ENCODE results near the gene YBX2.

Gene YBX2

DNA sequence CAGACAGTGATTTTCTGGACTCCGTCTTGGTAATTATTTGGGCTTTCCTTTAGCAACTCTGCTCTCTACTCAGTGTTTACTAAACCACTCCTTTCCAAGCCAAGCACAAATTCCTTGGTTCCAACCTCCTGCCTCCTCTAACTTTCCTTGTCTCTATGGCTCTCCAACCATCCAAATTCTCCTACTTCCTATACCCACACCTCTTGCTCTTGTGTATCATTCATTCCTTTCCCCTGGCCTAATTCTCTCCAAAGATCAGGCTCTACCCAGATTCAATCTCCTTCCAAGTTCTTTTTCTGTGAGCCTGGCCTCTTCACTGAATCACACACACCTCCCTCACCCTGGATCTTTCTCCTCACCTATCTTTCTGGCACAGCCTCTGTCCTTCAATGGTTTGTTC is 33.6 kb upstream of the YBX2 start:
- TF ChIP-seq POLR2A (IDR thresholded peaks at IDR 0.05; ENCODE audit: low read length), result no peak
- no peak for TF ChIP-seq GATA1 (IDR thresholded peaks at IDR 0.05; ENCODE audit: low read depth, low read length)

DNA sequence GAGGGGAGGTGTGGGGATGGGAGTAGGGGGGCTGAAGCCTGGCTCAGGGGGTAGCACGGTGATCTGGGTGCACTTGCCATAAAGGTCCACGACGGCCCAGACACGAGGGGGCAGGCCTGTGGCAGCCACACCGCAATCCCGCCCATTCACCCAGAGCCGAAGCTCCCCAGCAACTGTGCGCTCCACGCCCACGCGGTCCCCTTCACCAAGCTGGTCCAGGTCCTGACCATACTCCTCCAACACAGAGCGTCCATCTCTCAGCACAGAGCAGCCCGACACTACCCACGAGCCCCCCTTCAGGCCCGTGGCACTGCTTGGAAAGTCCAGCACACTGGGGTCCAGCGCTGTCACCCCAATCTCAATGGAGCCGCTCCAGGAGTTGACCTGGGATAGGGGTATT is 33.1 kb upstream of the YBX2 start:
- no peak for DNase-seq
- TF ChIP-seq POLR2A (IDR thresholded peaks at IDR 0.05; ENCODE audit: low read length) (no peak), GATA1 (IDR thresholded peaks at IDR 0.05; ENCODE audit: low read depth, low read length) (no peak)

More for the DNA sequence above, 33.6 kb upstream of the YBX2 start:
- DNase-seq, result no peak

DNA sequence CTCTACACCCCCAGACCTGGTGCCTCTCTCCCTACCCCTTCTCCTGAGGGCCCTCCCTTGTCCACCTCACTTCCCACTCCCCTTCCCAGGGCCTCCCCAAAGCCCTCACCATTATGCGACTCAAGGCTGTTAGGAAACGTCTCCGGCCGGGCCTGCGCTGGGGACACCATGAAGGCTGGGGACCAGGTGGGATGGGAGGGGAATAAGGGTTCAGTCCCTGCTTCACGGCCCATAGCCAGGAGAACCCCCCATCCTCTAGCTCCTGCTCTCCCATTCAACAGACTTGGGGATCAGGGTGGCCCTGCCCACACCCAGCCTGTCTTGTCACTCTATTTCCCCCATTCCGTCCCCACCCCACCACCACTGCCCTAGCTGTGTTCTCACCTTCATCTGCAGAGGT is 32.6 kb upstream of the YBX2 start:
- no peak for DNase-seq
- no peak for TF ChIP-seq POLR2A (IDR thresholded peaks at IDR 0.05; ENCODE audit: low read length)
- TF ChIP-seq GATA1 (IDR thresholded peaks at IDR 0.05; ENCODE audit: low read depth, low read length), result no peak

DNA sequence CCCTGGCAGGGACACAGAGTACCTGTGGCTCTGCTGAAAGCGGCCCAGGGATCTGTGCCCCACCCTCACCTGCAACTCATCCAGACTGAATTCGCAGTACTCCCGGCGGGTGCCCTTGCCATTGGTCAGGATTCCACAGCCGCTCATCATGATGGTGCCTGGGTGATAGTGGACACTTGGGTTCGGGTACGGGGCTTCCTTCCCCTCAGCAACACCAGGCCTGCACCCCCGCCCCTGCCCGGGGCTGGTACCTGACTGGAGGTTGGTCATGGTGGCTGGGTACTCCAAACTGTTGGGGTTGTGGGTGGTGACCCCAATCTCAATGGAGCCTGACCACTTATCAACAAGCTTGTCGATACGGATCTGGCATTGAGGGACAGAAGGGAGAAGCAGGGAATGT is 31.7 kb upstream of the YBX2 start:
- no peak for TF ChIP-seq GATA1 (IDR thresholded peaks at IDR 0.05; ENCODE audit: low read depth, low read length)
- no peak for TF ChIP-seq POLR2A (IDR thresholded peaks at IDR 0.05; ENCODE audit: low read length)
- DNase-seq, result no peak

DNA sequence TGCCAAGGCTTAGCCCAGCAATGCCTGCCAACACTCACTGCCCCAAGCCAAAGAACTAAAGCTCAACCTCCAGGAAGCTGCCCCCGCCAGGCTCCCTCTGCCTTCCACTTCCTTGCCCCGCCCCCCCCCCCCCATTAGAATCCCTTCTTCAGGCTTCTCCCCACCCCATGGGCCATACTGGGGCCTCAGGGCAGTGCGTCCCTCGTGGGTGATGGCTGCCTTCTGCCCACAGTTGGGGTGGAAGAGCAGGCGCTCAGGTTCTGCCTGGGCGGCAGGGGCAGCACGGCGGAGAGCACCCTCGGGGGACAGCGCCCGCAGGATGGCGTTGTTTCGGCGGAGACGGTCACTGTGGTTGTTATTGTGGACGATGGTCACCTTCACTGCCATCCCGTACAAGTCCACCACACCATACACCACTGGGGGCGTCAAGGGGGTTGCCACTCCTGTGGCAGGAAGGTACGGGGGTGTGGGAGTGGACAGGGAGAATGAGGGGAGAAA is 30.6 kb upstream of the YBX2 start:
- TF ChIP-seq GATA1 (IDR thresholded peaks at IDR 0.05; ENCODE audit: low read depth, low read length), result no peak
- TF ChIP-seq POLR2A (IDR thresholded peaks at IDR 0.05; ENCODE audit: low read length), result no peak
- no peak for DNase-seq

DNA sequence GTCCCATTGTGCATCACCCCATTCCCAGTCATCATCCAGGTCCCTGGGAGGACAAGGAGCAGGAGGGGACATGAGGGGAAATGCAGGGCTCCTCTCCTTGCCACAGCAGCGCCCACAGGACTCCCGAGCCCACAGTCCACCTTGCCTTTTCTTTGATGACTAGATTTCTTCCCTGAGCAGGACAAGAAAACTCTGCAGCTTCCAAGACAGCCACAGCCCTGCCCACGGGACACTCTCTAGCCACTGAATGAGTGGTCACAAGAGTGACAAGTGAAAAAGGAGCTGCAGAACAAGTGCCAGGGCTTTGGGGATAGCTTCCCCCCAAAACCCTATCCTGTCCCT is 30.0 kb upstream of the YBX2 start:
- DNase-seq, result no peak
- no peak for TF ChIP-seq GATA1 (IDR thresholded peaks at IDR 0.05; ENCODE audit: low read depth, low read length)
- TF ChIP-seq POLR2A (IDR thresholded peaks at IDR 0.05; ENCODE audit: low read length), result no peak

DNA sequence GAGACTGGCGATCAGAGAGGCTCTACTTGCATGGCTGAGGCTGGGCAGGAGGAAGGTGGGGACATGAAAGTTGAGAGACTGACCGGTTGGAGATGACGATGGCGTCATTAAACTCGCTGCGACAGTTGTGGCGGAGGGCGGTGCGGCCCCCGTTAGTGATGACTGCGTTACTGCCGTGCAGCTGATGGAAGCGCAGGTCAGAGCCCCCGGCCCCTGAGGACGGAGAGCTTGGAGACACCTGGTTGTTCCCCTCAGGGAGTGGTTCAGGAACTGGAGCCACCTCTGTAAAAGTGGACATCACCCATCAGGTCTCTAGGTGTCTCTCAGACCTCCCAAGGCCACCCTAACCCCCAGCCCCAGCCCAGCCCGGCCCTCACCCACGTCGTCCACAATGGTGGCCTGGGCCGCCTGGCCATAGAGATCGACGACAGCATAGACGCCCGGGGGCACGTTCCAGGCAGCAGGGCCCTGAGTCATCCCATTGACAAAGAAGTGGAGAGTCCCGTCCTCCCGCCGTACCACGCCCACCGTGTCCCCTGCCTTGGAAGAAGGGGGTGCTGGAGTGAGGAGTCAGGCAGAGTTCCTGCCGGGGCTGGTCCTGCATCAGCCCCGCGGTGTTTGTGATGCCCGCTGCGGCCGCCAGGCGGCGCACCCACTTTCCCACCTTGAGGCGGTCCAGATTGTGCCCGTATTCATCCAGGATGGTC is 29.4 kb upstream of the YBX2 start:
- DNase-seq, result peak in 1 of 2 experiments; percentile 75
- TF ChIP-seq GATA1 (IDR thresholded peaks at IDR 0.05; ENCODE audit: low read depth, low read length) (no peak), POLR2A (IDR thresholded peaks at IDR 0.05; ENCODE audit: low read length) (no peak)

DNA sequence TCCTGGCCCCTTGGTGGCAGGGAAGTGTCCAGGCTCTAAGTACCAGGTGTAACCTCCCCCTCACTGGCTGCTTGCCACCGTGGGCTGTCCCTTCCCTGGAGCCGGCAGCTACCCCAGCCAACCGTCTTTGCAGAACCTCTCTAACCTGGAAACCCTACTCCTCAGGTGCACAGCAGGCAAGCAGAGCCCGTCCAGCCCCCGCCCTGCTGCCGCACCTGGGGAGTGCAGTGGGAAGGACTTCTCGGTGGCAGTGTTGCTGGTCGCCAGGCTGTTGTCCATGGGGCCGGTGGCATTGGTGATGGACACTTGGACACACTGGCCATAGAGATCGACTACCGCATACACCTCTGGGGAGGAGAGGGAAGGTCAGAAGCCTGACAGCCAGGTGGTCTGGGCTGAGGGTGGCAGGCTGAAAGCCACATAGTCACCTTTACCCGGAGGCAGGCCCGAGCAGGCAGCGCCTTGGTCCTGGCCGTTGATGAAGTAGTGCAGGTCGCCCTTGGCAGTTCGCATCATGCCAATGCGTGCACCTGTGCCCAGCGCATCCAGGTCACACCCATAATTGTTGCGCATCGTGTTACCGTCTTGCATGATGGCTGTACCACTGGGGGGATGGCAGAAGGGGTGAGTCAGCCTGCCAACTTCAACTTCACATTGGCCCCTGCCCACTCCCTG is 28.2 kb upstream of the YBX2 start:
- no peak for DNase-seq
- no peak for TF ChIP-seq GATA1 (IDR thresholded peaks at IDR 0.05; ENCODE audit: low read depth, low read length)
- no peak for TF ChIP-seq POLR2A (IDR thresholded peaks at IDR 0.05; ENCODE audit: low read length)

DNA sequence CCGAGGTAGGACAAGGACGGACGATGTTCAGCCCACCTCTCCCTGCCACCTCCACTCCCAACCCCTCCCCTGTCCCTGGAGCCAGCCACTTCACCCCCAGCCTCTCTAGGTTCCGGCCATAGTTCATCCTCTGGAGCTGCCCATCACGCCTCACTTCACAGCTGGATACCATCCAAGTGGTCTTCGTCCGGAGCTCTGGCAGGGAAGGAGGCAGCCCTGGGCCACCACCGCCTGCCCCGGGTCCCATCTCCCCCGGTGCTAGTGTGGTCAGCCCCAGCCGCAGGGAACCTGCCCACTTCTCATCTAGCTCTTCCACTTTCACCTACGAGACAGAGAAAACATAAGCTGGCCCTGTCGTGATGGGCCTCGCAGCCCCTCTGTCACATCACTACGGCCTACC is 27.0 kb upstream of the YBX2 start:
- no peak for DNase-seq
- TF ChIP-seq GATA1 (IDR thresholded peaks at IDR 0.05; ENCODE audit: low read depth, low read length) (no peak), POLR2A (IDR thresholded peaks at IDR 0.05; ENCODE audit: low read length) (no peak)

DNA sequence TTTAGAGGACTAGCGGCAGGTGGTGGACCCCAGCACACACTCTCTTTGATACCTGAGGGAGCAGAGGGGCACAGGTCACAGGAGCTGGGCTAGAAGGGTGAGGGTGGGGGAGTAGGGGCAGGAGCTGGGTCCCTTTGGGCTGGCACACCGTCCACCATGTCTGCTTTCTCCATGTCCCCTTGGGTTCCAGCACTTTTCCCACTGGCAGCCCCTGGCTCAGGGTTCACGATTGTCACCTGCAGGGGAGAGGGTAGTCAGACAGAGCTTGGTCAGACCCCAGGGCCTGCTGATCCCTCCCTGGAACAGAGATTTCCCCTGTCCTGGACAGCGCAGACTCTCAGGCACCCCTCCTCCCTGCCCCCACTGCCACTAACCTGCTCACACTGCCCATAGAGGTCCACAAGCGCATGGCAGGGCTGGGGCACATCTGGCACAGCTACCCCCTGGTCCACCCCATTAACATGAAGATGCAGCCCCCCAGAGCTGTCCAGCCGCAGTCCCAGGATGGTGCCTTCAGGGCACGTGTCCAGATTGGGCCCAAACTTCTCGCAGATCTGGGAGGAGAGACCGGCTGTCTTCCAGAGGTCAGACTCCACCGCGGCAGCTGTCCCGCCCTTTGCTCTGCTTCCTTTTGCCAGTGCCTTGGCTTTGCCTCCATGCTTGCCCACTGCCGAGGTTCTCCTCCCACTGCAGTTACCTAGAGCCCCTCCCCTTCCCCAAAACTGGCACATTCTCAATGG is 23.9 kb upstream of the YBX2 start:
- TF ChIP-seq POLR2A (IDR thresholded peaks at IDR 0.05; ENCODE audit: low read length) (no peak), GATA1 (IDR thresholded peaks at IDR 0.05; ENCODE audit: low read depth, low read length) (no peak)
- DNase-seq, result no peak

DNA sequence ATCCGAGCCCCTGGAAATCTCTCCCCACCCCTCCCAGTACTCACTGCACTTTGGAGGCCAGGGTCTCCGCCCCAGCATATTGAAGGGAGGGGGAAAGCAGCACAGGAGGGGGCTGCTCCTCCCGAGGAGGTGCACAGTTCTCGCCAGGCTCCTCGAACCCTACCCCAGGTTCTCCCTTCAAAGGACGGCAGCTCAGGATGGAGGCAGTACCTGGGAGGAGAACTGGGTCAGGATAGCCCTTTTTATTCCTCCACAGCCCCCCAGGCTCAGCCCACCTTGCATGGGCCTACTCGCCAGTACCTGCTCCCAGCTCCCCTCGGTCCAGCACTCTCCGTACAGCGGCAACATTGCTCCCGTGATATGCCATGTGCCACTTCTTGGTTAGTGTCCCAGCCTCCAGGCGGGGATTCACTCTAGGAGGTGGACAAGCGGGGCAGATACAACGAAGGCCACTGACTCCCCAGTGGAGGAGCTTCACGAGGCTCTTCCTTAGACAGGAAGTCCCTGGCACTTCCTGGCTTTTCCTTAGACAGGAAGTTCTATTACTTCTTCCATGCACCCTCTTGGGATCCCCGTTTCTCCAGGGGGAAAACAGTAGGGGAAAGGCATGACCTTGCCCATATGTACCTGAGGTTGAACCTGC is 22.8 kb upstream of the YBX2 start:
- DNase-seq, result no peak
- TF ChIP-seq POLR2A (IDR thresholded peaks at IDR 0.05; ENCODE audit: low read length), result no peak
- TF ChIP-seq GATA1 (IDR thresholded peaks at IDR 0.05; ENCODE audit: low read depth, low read length), result no peak

DNA sequence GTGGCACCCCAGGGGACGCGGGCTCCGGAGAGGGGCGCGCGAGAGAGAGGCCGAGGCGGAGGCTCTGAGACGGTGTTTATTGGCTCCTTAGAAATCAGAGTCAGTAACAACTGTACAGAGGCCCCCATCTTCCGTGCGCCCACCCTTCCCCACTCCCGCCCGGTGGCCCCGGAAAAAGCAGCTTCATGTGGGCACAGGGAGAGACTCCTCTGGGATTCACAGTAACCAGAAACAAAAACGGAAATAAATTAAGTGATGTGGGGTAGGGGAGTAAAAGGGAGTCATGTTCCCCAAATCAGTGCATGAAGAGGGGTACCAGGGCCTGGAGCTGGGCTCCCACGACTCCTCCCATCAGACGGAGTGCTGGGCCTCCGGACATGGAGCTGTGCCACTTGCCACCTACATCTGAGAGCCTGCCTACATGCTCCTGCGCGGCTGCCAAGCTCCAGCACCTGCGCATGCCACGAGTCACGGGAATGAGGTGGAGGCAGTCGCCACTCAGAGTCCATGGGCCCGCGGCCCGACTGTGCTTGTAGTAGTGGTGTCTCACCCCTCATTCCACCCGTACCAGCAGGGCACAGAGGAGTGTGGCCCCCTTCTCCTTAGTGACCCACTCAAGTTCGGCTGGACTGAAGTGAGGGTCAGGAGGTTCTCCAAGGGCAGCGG is 21.3 kb upstream of the YBX2 start:
- TF ChIP-seq POLR2A (IDR thresholded peaks at IDR 0.05; ENCODE audit: low read length) (peak; percentile 34), GATA1 (IDR thresholded peaks at IDR 0.05; ENCODE audit: low read depth, low read length) (no peak)

DNA sequence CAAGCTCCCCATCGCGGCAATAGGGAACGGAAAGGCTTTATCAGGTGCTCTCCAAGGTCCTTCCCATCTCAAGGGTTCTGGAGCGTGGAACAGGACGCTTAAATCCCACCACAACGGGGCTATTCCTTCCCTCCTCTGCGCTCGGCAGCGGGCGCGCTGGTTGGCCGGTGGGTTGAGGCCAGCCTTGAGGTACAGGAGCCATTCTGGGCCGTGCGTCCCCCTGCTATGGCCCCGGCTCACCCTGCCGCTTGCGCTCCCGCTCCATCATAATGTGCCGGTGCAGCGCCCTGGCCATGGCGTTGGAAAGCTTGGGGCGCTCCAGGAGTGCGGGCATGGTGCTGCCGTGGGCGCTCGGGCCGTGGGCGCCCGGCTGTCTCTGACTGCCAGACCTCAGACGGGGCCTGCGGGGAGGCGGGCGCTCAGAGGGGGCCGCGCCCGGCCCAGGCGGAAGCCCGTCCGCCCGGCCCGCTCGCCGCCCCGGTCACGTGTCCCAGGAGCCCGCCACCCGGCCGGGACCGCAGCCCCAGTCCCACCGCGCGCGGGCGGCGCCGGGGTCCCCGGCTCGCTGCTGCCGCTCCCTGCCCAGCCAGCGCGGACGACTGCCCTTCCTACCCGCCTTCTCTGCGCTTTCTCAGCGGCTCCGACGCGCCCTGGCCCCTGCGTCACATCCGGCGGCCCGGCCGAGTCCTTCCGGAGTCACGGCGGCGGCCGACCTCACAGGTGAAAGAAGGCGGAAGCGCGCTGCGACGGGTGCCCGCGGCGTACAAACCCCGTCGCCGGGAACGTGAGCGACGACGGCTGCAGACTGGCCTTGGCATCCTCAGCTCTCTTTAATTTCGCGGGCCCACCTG is 20.5 kb upstream of the YBX2 start, which contains the start of gene GPS2:
TSS of gene GPS2 (minus strand) at position 642 of the 851 bp plus-strand sequence. CDS start at position 334, 308 bp downstream.
- no peak for TF ChIP-seq GATA1 (IDR thresholded peaks at IDR 0.05; ENCODE audit: low read depth, low read length)
- peak; percentile 68 for TF ChIP-seq POLR2A (IDR thresholded peaks at IDR 0.05; ENCODE audit: low read length)
- peak; percentile 92 to 95 for DNase-seq

More for the DNA sequence above, 21.3 kb upstream of the YBX2 start:
- no peak for DNase-seq
